CD4-positive, CD25-positive, alpha-beta regulatory T cell (primary cell): ENCODE measurements around the gene ZNF423. TPM values are rescaled to one million over a fixed set of nuclear protein-coding genes. Genes with fewer than 3 reads are reported as not detected.

Experiments
- ATAC-seq, 2 donors: fragments of 150-1000 bp; cut with Tn5 transposase; one replicate each; pipeline ENCODE4 v1.10.0; 2021; ENCODE audit warnings: low read depth in 2 of 2, moderate number of reproducible peaks in 2 of 2, moderate library complexity in 1 of 2
- DNase-seq, 3 donors: peaks; one replicate each; pipeline versions ENCODE4 v3.0.0 to v3.0.0-alpha.2; 2012 to 2022; ENCODE audit warnings: mixed read lengths in 1 of 3
- H3K27ac ChIP-seq: one replicate; pipeline ENCODE4 v1.7.0; 2013; ENCODE audit warnings: mild to moderate bottlenecking, low read length; ENCODE audit not compliant: insufficient read depth, poor library complexity, severe bottlenecking
- H3K27me3 ChIP-seq: one replicate; pipeline ENCODE4 v1.7.0; 2013; ENCODE audit warnings: low read length; ENCODE audit not compliant: control insufficient read depth, insufficient read depth
- H3K36me3 ChIP-seq: one replicate; pipeline ENCODE4 v1.7.0; 2013; ENCODE audit warnings: mild to moderate bottlenecking, low read length, moderate library complexity; ENCODE audit not compliant: control insufficient read depth, insufficient read depth
- H3K4me1 ChIP-seq: 2 replicates; pipeline ENCODE4 v1.7.0; 2013; ENCODE audit warnings: mild to moderate bottlenecking, low read length; ENCODE audit not compliant: insufficient read depth, control insufficient read depth, poor library complexity, severe bottlenecking
- H3K4me3 ChIP-seq: one replicate; pipeline ENCODE4 v1.7.0; 2013; ENCODE audit warnings: low read depth, mild to moderate bottlenecking, low read length, moderate library complexity
- H3K9me3 ChIP-seq, 2 experiments: 1 replicate in 1 of 2; 2 replicates in 1 of 2; pipeline ENCODE4 v1.7.0; 2013; ENCODE audit warnings: low read length in 2 of 2, mild to moderate bottlenecking in 1 of 2, moderate library complexity in 1 of 2; ENCODE audit not compliant: control insufficient read depth in 2 of 2
- H3K27ac Mint-ChIP-seq, 3 donors: one replicate each; pipeline ENCODE4 v1.8.0; 2020 to 2022; ENCODE audit warnings: mild to moderate bottlenecking in 3 of 3, mixed read lengths in 3 of 3, moderate library complexity in 2 of 3
- H3K27me3 Mint-ChIP-seq: one replicate; pipeline ENCODE4 v1.8.0; 2022; ENCODE audit warnings: mild to moderate bottlenecking, mixed read lengths
- H3K36me3 Mint-ChIP-seq: one replicate; pipeline ENCODE4 v1.8.0; 2020; ENCODE audit warnings: mixed read lengths
- H3K4me1 Mint-ChIP-seq, 4 donors: one replicate each; pipeline ENCODE4 v1.8.0; 2020 to 2022; ENCODE audit warnings: mixed read lengths in 4 of 4, mild to moderate bottlenecking in 1 of 4
- H3K4me3 Mint-ChIP-seq, 4 donors: one replicate each; pipeline ENCODE4 v1.8.0; 2020 to 2022; ENCODE audit warnings: mild to moderate bottlenecking in 4 of 4, mixed read lengths in 4 of 4, moderate library complexity in 3 of 4
- H3K9me3 Mint-ChIP-seq, 7 donors: one replicate each; pipeline ENCODE4 v1.8.0; 2020 to 2022; ENCODE audit warnings: mixed read lengths in 7 of 7, mild to moderate bottlenecking in 3 of 7, moderate library complexity in 2 of 7
- polyA plus RNA-seq, 4 donors: library from polyadenylated mRNA; unstranded; fragments of 300-500 nt; fragmentation: Illumina TruSeq; gene quantifications; one replicate each; pipeline ENCODE4 v1.2.3, GENCODE V29; 2021
- total RNA-seq: library from RNA; stranded (reverse); gene quantifications from one replicate; pipeline ENCODE4 v1.2.3, GENCODE V29; 2022

Gene ZNF423
- total and polyA plus RNA-seq, 5 donors from 2014 or later, result 0.05 TPM; not detected in 4

GRCh38 chr16:49459953-49460735, 395.8 kb downstream of the ZNF423 start:
- no peak overlapping the region for H3K4me3 Mint-ChIP-seq
- Histone ChIP-seq H3K4me3 (no peak overlapping the region), H3K27ac (no peak overlapping the region), H3K9me3 (no peaks in the 10 kb centered on the region), H3K4me1 (peaks cover 24% of the 10 kb centered on the region), H3K27me3 (no peaks in the 10 kb centered on the region), H3K36me3 (no peaks in the 10 kb centered on the region)
- DNase-seq (no peak), ATAC-seq (no peak)
- peaks cover 0 to 34% (median 22%) of the 10 kb centered on the region in 4 donors for H3K4me1 Mint-ChIP-seq
- H3K27me3 Mint-ChIP-seq, result peaks cover 7% of the 10 kb centered on the region
- peak overlapping the region; percentile 27 to 62 (median 39) for H3K27ac Mint-ChIP-seq
- H3K9me3 Mint-ChIP-seq, result no peaks in the 10 kb centered on the region
- H3K36me3 Mint-ChIP-seq, result no peaks in the 10 kb centered on the region

GRCh38 chr16:49458656-49459445, 397.1 kb downstream of the ZNF423 start:
- H3K4me1 ChIP-seq, result peaks cover 12% of the 10 kb centered on the region
- Mint-ChIP-seq H3K36me3 (no peaks in the 10 kb centered on the region), H3K4me3 (peak overlapping the region in 1 of 4 donors; percentile 51), H3K27me3 (peaks cover 7% of the 10 kb centered on the region), H3K4me1 (peaks cover 0 to 24% (median 15%) of the 10 kb centered on the region in 4 donors), H3K9me3 (no peaks in the 10 kb centered on the region), H3K27ac (peak overlapping the region; percentile 27 to 54 (median 47))
- no peaks in the 10 kb centered on the region for H3K9me3 ChIP-seq
- no peaks in the 10 kb centered on the region for H3K27me3 ChIP-seq
- H3K4me3 ChIP-seq, result no peak overlapping the region
- no peak overlapping the region for H3K27ac ChIP-seq
- ATAC-seq (no peak), DNase-seq (no peak)
- H3K36me3 ChIP-seq, result no peaks in the 10 kb centered on the region

- Mint-ChIP-seq H3K4me3 (no peak overlapping the region), H3K4me1 (peaks cover 0 to 18% (median 10%) of the 10 kb centered on the region in 4 donors), H3K9me3 (no peaks in the 10 kb centered on the region), H3K27me3 (peaks cover 7% of the 10 kb centered on the region), H3K36me3 (no peaks in the 10 kb centered on the region), H3K27ac (peak overlapping the region in 1 of 3 donors; percentile 54)
- Histone ChIP-seq H3K9me3 (no peaks in the 10 kb centered on the region), H3K36me3 (no peaks in the 10 kb centered on the region), H3K4me1 (peaks cover 6% of the 10 kb centered on the region), H3K27me3 (no peaks in the 10 kb centered on the region), H3K27ac (no peak overlapping the region), H3K4me3 (no peak overlapping the region)
- DNase-seq, result no peak
- ATAC-seq, result no peak
These were observed 397.7 kb downstream of the ZNF423 start for GRCh38 chr16:49458243-49458642.

- Mint-ChIP-seq H3K27me3 (peaks cover 12% of the 10 kb centered on the region), H3K27ac (no peak overlapping the region), H3K9me3 (no peaks in the 10 kb centered on the region), H3K36me3 (no peaks in the 10 kb centered on the region), H3K4me3 (no peak overlapping the region), H3K4me1 (peaks cover 0 to 7% (median under 1%) of the 10 kb centered on the region in 4 donors)
- DNase-seq (no peak), ATAC-seq (no peak)
- no peak overlapping the region for H3K4me3 ChIP-seq
- no peak overlapping the region for H3K27ac ChIP-seq
- H3K9me3 ChIP-seq, result no peaks in the 10 kb centered on the region
- H3K27me3 ChIP-seq, result no peaks in the 10 kb centered on the region
- H3K4me1 ChIP-seq, result no peaks in the 10 kb centered on the region
- no peaks in the 10 kb centered on the region for H3K36me3 ChIP-seq
These were observed 398.7 kb downstream of the ZNF423 start for GRCh38 chr16:49457196-49457595.

- Histone ChIP-seq H3K9me3 (no peaks in the 10 kb centered on the region), H3K27me3 (no peaks in the 10 kb centered on the region), H3K4me3 (no peak overlapping the region), H3K27ac (no peak overlapping the region), H3K4me1 (no peaks in the 10 kb centered on the region), H3K36me3 (no peaks in the 10 kb centered on the region)
- peaks cover 12% of the 10 kb centered on the region for H3K27me3 Mint-ChIP-seq
- H3K4me1 Mint-ChIP-seq, result peaks cover 0 to 4% (median 0%) of the 10 kb centered on the region in 4 donors
- ATAC-seq, result no peak
- no peaks in the 10 kb centered on the region for H3K36me3 Mint-ChIP-seq
- no peaks in the 10 kb centered on the region for H3K9me3 Mint-ChIP-seq
- no peak overlapping the region for H3K27ac Mint-ChIP-seq
- DNase-seq, result no peak
- H3K4me3 Mint-ChIP-seq, result no peak overlapping the region
These were observed 399.1 kb downstream of the ZNF423 start for GRCh38 chr16:49456763-49457162.

GRCh38 chr16:49455991-49456745, 399.7 kb downstream of the ZNF423 start:
- no peak overlapping the region for H3K27ac Mint-ChIP-seq
- ATAC-seq, result no peak

GRCh38 chr16:49455181-49455990, 400.5 kb downstream of the ZNF423 start:
- H3K27me3 ChIP-seq, result peaks cover 2% of the 10 kb centered on the region
- no peaks in the 10 kb centered on the region for H3K36me3 ChIP-seq
- H3K4me1 ChIP-seq, result no peaks in the 10 kb centered on the region
- Mint-ChIP-seq H3K27ac (no peak overlapping the region), H3K9me3 (no peaks in the 10 kb centered on the region), H3K27me3 (peaks cover 12% of the 10 kb centered on the region), H3K4me1 (no peaks in the 10 kb centered on the region), H3K36me3 (no peaks in the 10 kb centered on the region), H3K4me3 (no peak overlapping the region)
- no peak for ATAC-seq
- H3K27ac ChIP-seq, result no peak overlapping the region
- no peaks in the 10 kb centered on the region for H3K9me3 ChIP-seq
- DNase-seq, result no peak
- H3K4me3 ChIP-seq, result no peak overlapping the region

More at GRCh38 chr16:49455991-49456745, 399.7 kb downstream of the ZNF423 start:
- Histone ChIP-seq H3K4me1 (no peaks in the 10 kb centered on the region), H3K9me3 (no peaks in the 10 kb centered on the region), H3K36me3 (no peaks in the 10 kb centered on the region), H3K27ac (no peak overlapping the region), H3K4me3 (no peak overlapping the region), H3K27me3 (peaks cover 2% of the 10 kb centered on the region)
- DNase-seq, result no peak
- H3K27me3 Mint-ChIP-seq, result peaks cover 12% of the 10 kb centered on the region
- H3K4me3 Mint-ChIP-seq, result no peak overlapping the region
- no peaks in the 10 kb centered on the region for H3K36me3 Mint-ChIP-seq
- no peaks in the 10 kb centered on the region for H3K9me3 Mint-ChIP-seq
- H3K4me1 Mint-ChIP-seq, result peaks cover 0 to 3% (median 0%) of the 10 kb centered on the region in 4 donors
